WI38 (cell line): ENCODE results near the gene NPHP4.

ENCODE experiments used
- H3K4me3 ChIP-seq: 2 replicates; pipeline ENCODE4 v1.5.1; 2011; ENCODE audit warnings: low read depth, mild to moderate bottlenecking, control low read depth, low read length
- CTCF ChIP-seq: IDR thresholded peaks from 2 replicates; pipeline ENCODE4 v1.5.1; 2012; ENCODE audit warnings: low read depth, mild to moderate bottlenecking, control low read depth, low read length

NPHP4 gene

GRCh38 chr1:5992026-5992813 is at the start of gene NPHP4:
NPHP4 (minus strand) TSS chr1:5992425; CDS start chr1:5986289, 6,136 bp downstream.
- no peak for TF ChIP-seq CTCF
- peak within 1 kb of the TSS; percentile 77 for H3K4me3 ChIP-seq

GRCh38 chr1:6041432-6042062 is 49.3 kb upstream of the NPHP4 start:
- TF ChIP-seq CTCF: 0 out of 2 replicates have a peak, but pooled peaks have one; percentile 20
- no peak overlapping the region for H3K4me3 ChIP-seq

- no peak for TF ChIP-seq CTCF
- no peak overlapping the region for H3K4me3 ChIP-seq
Observed at GRCh38 chr1:6040861-6041415, 48.7 kb upstream of the NPHP4 start.

- no peak for TF ChIP-seq CTCF
- no peak overlapping the region for H3K4me3 ChIP-seq
Observed at GRCh38 chr1:6040444-6040843, 48.2 kb upstream of the NPHP4 start.

- no peak for TF ChIP-seq CTCF
- no peak overlapping the region for H3K4me3 ChIP-seq
Observed at GRCh38 chr1:6039031-6039430, 46.8 kb upstream of the NPHP4 start.

GRCh38 chr1:6038603-6039002 is 46.4 kb upstream of the NPHP4 start:
- no peak overlapping the region for H3K4me3 ChIP-seq
- no peak for TF ChIP-seq CTCF

GRCh38 chr1:6037338-6037762 is 45.1 kb upstream of the NPHP4 start:
- no peak overlapping the region for H3K4me3 ChIP-seq
- TF ChIP-seq CTCF: no peak
